HepG2 (cell line): ENCODE data around the gene ARL8B. TPM values are rescaled to one million over a fixed set of nuclear protein-coding genes. Genes with fewer than 3 reads are reported as not detected.

ENCODE experiments used
- ATF3 ChIP-seq: sonication (generic); formaldehyde crosslinking; IDR thresholded peaks from 2 replicates; pipeline ENCODE4 v1.4.0; 2020; ENCODE audit warnings: missing genetic modification reagents
- GLMP ChIP-seq: sonication (generic); formaldehyde crosslinking; IDR thresholded peaks from 2 replicates; pipeline ENCODE4 v1.9.0; 2021; ENCODE audit warnings: missing genetic modification reagents, mild to moderate bottlenecking, borderline replicate concordance
- GTF3A ChIP-seq: sonication (generic); formaldehyde crosslinking; conservative IDR thresholded peaks from 2 replicates; pipeline ENCODE4 v1.4.0; 2020; ENCODE audit warnings: mild to moderate bottlenecking, missing genetic modification reagents
- NCOA5 ChIP-seq: sonication (generic); formaldehyde crosslinking; IDR thresholded peaks from 2 replicates; pipeline ENCODE4 v1.4.0; 2020; ENCODE audit warnings: missing genetic modification reagents
- PAXIP1 ChIP-seq: sonication (generic); formaldehyde crosslinking; conservative IDR thresholded peaks from 2 replicates; pipeline ENCODE4 v1.4.0; 2020; ENCODE audit warnings: mild to moderate bottlenecking, missing genetic modification reagents, moderate library complexity
- RARA ChIP-seq: IDR thresholded peaks from 2 replicates; pipeline ENCODE4 v1.6.1; 2016; ENCODE audit warnings: missing genetic modification reagents, missing compliant biosample characterization
- SATB2 ChIP-seq: sonication (generic); formaldehyde crosslinking; IDR thresholded peaks from 2 replicates; pipeline ENCODE4 v1.5.0; 2020; ENCODE audit warnings: missing genetic modification reagents
- THRA ChIP-seq: sonication (generic); formaldehyde crosslinking; IDR thresholded peaks from 2 replicates; pipeline ENCODE4 v1.4.0; 2020; ENCODE audit warnings: missing genetic modification reagents, borderline replicate concordance
- ZNF253 ChIP-seq: sonication (generic); formaldehyde crosslinking; IDR thresholded peaks from 2 replicates; pipeline ENCODE4 v1.8.0; 2022; ENCODE audit warnings: mild to moderate bottlenecking, missing genetic modification reagents, borderline replicate concordance
- ZNF354B ChIP-seq: sonication (generic); formaldehyde crosslinking; IDR thresholded peaks from 2 replicates; pipeline ENCODE4 v1.8.0; 2022; ENCODE audit warnings: mild to moderate bottlenecking, missing genetic modification reagents
- ZNF407 ChIP-seq: sonication (generic); formaldehyde crosslinking; IDR thresholded peaks from one replicate; pipeline ENCODE4 v1.5.1; 2020; ENCODE audit warnings: mild to moderate bottlenecking, missing genetic modification reagents; ENCODE audit errors: not compliant biosample characterization
- ZNF431 ChIP-seq: sonication (generic); formaldehyde crosslinking; IDR thresholded peaks from 2 replicates; pipeline ENCODE4 v1.9.0; 2022; ENCODE audit warnings: missing genetic modification reagents, low read depth, mild to moderate bottlenecking, borderline replicate concordance
- ZNF850 ChIP-seq: sonication (generic); formaldehyde crosslinking; conservative IDR thresholded peaks from 2 replicates; pipeline ENCODE4 v1.9.0; 2021; ENCODE audit warnings: mild to moderate bottlenecking, missing genetic modification reagents
- polyA plus RNA-seq, 8 experiments: library from polyadenylated mRNA; depleted of rRNA in 3 of 8; stranded (reverse) in 7 of 8; unstranded in 1 of 8; fragments of >200 nt; fragmentation: Illumina TruSeq in 4 of 8; extraction: Trizol in 4 of 8; gene quantifications; 2 replicates each; pipeline versions ENCODE4 v1.2.1 to v1.2.3, GENCODE V29; 2011 to 2016; ENCODE audit warnings: low read depth in 4 of 8, missing spikeins in 1 of 8, mixed read lengths in 1 of 8; ENCODE audit not compliant: insufficient read depth in 1 of 8
- total RNA-seq, 5 experiments: library from RNA; depleted of rRNA; stranded (reverse); fragments of >200 nt; fragmentation: Illumina TruSeq; extraction: Trizol; gene quantifications; 2 replicates each; pipeline ENCODE4 v1.2.3, GENCODE V29; 2016; ENCODE audit warnings: low read depth in 1 of 5

The ARL8B gene
- total and polyA plus RNA-seq, 2 of the 13 experiments (the other 11 are each of a cell fraction or from before 2014, with no cell fraction given), result 23.5 to 30.4 TPM

- TF ChIP-seq ZNF407 (CRISPR knock-in tag), result no peak
- TF ChIP-seq ATF3 (CRISPR knock-in tag), result peak; percentile 56
- peak; percentile 21 for TF ChIP-seq PAXIP1 (CRISPR knock-in tag)
- TF ChIP-seq SATB2, result no peak
- no peak for TF ChIP-seq ZNF850 (CRISPR knock-in tag)
- no peak for TF ChIP-seq GLMP (CRISPR knock-in tag)
- 0 out of 2 replicates have a peak, but pooled peaks have one; percentile 8 for TF ChIP-seq THRA (CRISPR knock-in tag)
- 0 out of 2 replicates have a peak, but pooled peaks have one; percentile 30 for TF ChIP-seq GTF3A (CRISPR knock-in tag)
- no peak for TF ChIP-seq ZNF354B (CRISPR knock-in tag)
- TF ChIP-seq ZNF253 (CRISPR knock-in tag), result no peak
- no peak for TF ChIP-seq NCOA5 (CRISPR knock-in tag)
- TF ChIP-seq RARA, result peak; percentile 56; the same call in 1 of the 2 replicates
- TF ChIP-seq ZNF431 (CRISPR knock-in tag), result 0 out of 2 replicates have a peak, but pooled peaks have one; percentile 69
Observed at GRCh38 chr3:5122030-5122740, at the start of gene ARL8B (continued).
